Measurements from ENCODE around the gene HS3ST6.

- TF ChIP-seq ZNF552 (CRISPR knock-in tag; IDR thresholded peaks at IDR 0.05; ENCODE audit: borderline replicate concordance) (no peak), POLR2A (IDR thresholded peaks at IDR 0.05; ENCODE audit: insufficient read depth in 1 of 2, low read depth in 2 of 2, low read length in 2 of 2) (no peak), JUNB (CRISPR knock-in tag; IDR thresholded peaks at IDR 0.05; ENCODE audit: borderline replicate concordance) (no peak), ZBTB42 (CRISPR knock-in tag; IDR thresholded peaks at IDR 0.05) (no peak), MED8 (CRISPR knock-in tag; IDR thresholded peaks at IDR 0.05; ENCODE audit: insufficient replicate concordance) (no peak), ZNF354B (CRISPR knock-in tag; IDR thresholded peaks at IDR 0.05) (no peak), SP1 (IDR thresholded peaks at IDR 0.05) (no peak), SP1 (CRISPR knock-in tag; IDR thresholded peaks at IDR 0.05) (no peak), NPAS2 (CRISPR knock-in tag; IDR thresholded peaks at IDR 0.05; ENCODE audit: borderline replicate concordance) (no peak)
- TF ChIP-seq, protein P1, sequence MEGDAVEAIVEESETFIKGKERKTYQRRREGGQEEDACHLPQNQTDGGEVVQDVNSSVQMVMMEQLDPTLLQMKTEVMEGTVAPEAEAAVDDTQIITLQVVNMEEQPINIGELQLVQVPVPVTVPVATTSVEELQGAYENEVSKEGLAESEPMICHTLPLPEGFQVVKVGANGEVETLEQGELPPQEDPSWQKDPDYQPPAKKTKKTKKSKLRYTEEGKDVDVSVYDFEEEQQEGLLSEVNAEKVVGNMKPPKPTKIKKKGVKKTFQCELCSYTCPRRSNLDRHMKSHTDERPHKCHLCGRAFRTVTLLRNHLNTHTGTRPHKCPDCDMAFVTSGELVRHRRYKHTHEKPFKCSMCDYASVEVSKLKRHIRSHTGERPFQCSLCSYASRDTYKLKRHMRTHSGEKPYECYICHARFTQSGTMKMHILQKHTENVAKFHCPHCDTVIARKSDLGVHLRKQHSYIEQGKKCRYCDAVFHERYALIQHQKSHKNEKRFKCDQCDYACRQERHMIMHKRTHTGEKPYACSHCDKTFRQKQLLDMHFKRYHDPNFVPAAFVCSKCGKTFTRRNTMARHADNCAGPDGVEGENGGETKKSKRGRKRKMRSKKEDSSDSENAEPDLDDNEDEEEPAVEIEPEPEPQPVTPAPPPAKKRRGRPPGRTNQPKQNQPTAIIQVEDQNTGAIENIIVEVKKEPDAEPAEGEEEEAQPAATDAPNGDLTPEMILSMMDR (CRISPR knock-in tag; IDR thresholded peaks at IDR 0.05) = no peak
- TF ChIP-seq, protein P2, sequence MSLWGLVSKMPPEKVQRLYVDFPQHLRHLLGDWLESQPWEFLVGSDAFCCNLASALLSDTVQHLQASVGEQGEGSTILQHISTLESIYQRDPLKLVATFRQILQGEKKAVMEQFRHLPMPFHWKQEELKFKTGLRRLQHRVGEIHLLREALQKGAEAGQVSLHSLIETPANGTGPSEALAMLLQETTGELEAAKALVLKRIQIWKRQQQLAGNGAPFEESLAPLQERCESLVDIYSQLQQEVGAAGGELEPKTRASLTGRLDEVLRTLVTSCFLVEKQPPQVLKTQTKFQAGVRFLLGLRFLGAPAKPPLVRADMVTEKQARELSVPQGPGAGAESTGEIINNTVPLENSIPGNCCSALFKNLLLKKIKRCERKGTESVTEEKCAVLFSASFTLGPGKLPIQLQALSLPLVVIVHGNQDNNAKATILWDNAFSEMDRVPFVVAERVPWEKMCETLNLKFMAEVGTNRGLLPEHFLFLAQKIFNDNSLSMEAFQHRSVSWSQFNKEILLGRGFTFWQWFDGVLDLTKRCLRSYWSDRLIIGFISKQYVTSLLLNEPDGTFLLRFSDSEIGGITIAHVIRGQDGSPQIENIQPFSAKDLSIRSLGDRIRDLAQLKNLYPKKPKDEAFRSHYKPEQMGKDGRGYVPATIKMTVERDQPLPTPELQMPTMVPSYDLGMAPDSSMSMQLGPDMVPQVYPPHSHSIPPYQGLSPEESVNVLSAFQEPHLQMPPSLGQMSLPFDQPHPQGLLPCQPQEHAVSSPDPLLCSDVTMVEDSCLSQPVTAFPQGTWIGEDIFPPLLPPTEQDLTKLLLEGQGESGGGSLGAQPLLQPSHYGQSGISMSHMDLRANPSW (CRISPR knock-in tag; IDR thresholded peaks at IDR 0.05; ENCODE audit: borderline replicate concordance) = no peak
- TF ChIP-seq, protein P3, sequence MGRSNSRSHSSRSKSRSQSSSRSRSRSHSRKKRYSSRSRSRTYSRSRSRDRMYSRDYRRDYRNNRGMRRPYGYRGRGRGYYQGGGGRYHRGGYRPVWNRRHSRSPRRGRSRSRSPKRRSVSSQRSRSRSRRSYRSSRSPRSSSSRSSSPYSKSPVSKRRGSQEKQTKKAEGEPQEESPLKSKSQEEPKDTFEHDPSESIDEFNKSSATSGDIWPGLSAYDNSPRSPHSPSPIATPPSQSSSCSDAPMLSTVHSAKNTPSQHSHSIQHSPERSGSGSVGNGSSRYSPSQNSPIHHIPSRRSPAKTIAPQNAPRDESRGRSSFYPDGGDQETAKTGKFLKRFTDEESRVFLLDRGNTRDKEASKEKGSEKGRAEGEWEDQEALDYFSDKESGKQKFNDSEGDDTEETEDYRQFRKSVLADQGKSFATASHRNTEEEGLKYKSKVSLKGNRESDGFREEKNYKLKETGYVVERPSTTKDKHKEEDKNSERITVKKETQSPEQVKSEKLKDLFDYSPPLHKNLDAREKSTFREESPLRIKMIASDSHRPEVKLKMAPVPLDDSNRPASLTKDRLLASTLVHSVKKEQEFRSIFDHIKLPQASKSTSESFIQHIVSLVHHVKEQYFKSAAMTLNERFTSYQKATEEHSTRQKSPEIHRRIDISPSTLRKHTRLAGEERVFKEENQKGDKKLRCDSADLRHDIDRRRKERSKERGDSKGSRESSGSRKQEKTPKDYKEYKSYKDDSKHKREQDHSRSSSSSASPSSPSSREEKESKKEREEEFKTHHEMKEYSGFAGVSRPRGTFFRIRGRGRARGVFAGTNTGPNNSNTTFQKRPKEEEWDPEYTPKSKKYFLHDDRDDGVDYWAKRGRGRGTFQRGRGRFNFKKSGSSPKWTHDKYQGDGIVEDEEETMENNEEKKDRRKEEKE (IDR thresholded peaks at IDR 0.05) = no peak
Observed at GRCh38 chr16:1906846-1907165, 11.4 kb downstream of the HS3ST6 start.
